GM19467 (cell line): ENCODE data around the gene RBM39.
"Not testable (repeated sequence)": the region's sequence is repeated elsewhere in the genome, so short reads cannot be mapped to it uniquely, and the experiment has no call there.

Experiments used
- ATAC-seq: cut with Tn5 transposase; IDR thresholded peaks from one replicate; pipeline ENCODE4 v1.9.1; 2021; ENCODE audit warnings: mild to moderate bottlenecking, moderate library complexity; ENCODE audit not compliant: unreplicated experiment

RBM39 gene

GRCh38 chr20:35741892-35742740, at the start of gene RBM39:
Gene RBM39, minus strand, starts transcription at chr20:35742260. Its CDS starts 1,386 bp downstream, at chr20:35740874.
- ATAC-seq, result peak; percentile 84

- ATAC-seq, result no peak
Measured at GRCh38 chr20:35791821-35792220, 49.8 kb upstream of the RBM39 start.

- no peak for ATAC-seq
Measured at GRCh38 chr20:35791097-35791496, 49.0 kb upstream of the RBM39 start.

DNA sequence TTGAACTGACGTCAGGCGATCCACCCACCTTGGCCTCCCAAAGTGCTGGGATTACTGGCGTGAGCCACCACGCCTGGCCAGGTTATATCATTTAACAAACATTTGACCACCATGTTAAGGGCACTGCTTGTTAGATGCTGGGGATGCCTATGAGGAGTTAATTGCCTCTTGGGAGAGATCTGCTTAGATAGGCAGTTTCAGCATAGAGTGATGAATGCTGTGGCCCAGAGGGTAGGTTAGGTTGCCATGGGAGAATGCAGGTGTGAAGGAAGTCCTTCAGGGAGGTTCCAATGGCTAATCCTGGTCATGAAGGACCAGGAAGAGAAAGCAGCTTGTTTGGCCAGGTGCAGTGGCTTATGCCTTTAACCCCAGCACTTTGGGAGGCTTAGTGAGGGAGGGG, 46.7 kb upstream of the RBM39 start:
- no peak for ATAC-seq

- ATAC-seq, result not testable (repeated sequence)
Measured at GRCh38 chr20:35785541-35785940, 43.5 kb upstream of the RBM39 start.

- not testable (repeated sequence) for ATAC-seq
Measured at GRCh38 chr20:35783811-35784210, 41.8 kb upstream of the RBM39 start.

DNA sequence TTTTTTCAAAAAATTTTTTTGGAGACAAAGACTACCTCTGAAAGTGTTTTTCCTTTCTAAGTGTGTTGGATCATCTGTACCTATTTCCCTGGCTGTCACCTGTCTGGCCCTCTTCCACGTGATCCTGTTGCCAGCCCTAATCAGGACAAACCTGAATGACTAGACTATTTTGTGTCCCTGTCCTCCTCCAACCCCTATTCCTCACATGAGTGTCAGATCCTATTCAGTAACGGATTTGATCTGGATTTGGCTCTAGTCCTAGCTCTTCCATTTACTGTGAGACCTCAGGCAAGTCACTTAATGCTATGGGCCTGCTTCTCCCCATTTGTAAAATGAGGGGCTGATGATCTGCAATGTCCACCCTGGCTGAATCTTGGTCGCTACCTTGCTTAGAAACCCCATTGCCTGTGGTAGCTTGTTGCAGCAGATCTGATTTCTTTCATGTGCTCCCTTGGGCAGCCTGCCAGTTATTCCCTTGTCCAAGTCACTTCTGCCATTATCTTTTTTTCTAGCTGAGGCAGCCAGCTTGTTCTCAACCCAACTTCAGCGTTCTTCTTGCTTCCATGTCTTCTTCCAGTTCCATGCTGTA, 34.5 kb upstream of the RBM39 start:
- no peak for ATAC-seq

DNA sequence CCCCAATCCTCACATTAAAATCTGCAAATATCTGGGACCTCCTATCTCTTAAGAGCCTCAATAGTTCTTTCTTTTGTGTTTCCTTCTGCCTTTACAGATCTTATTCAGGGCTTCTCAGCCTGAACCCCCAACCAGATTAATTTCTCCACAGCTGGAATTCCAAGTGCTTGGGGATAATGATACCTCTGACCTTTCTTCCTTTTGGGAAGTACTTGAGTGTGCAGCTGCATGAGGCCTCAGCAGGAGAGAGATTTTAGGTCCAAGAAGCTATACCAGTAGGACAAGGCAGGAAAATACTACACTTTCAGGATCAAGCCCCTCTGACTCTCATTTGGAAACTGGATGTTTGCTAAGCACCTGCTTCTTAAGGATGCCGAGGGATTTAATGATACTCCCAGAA, 32.3 kb upstream of the RBM39 start:
- no peak for ATAC-seq

DNA sequence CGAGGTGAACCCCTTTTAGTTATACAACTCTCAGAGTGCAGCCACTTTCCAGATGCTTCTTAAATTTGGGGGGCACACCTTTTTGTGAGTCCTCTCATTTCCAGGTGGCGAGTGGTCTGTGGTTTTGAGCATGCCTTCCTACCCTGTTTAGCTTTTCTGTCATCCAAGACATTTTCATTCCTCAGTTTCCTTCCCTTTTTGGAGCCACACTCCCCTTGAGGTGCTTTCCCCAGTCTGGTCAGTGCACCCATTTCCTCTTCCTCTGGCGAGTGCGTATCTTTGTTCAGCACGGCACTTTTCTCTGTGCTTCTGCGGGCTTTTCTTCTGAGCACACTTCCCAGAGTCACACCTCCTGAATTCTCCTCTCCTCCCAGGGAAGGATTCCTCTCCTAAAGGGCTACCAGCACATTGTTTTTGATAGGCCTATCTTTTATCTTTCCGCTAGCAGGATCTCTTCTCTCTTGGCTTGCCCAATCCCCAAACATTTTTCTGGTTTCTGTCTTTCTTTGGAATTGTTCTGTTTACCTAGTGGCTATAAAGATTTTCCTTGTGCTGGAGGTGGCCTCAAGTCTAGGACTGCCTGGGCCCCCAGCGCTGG, 31.2 kb upstream of the RBM39 start:
- ATAC-seq, result no peak

GRCh38 chr20:35772563-35773058, 30.6 kb upstream of the RBM39 start:
- no peak for ATAC-seq

DNA sequence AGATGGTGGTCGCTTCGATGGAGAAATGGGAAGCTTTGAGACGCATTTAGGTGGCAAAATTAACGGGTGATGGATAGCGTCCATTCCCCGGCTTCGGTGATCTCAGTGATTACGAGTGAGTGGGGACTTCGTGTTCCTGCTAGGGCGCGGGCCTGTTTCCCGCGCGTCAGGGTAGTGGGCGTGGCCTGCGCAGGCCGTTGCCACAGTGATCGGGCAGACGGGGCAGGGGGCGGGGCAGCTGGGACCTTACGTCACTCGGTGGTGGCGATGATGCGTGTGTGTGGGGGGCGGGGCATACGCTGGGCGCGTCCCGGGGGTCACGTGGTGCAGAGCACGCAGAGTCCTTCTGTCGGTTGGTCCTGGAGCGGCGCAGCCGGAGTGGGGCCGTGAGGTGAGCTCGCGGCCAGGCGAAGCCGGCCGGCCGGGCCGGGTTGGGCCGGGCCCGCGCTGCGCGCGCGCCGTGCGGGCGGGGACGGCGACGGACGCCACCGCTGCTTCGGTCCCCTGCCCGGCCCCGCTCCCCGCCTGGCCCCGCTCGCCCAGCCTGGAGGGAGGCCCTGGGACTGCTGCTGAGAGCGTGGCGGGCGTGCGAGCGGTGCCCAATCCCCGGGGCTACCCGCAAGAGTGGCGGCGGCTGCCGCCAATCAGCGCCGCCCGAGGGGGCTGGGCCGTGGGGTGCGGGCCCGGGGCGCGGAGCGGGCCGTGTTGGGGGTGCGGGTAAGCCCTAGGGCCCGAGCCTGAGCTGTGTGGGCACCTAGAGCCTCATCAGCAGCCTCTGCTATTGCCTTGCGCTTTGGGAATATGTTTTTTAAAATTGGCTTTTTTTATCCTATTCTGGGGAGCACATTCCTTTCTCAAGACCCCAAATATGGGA, 29.9 kb upstream of the RBM39 start, which contains the start of gene PHF20:
Gene PHF20, plus strand, starts transcription at position 327 of the 874 bp plus-strand sequence. CDS start 29,508 bp downstream, outside the sequence.
- ATAC-seq, result peak; percentile 80

DNA sequence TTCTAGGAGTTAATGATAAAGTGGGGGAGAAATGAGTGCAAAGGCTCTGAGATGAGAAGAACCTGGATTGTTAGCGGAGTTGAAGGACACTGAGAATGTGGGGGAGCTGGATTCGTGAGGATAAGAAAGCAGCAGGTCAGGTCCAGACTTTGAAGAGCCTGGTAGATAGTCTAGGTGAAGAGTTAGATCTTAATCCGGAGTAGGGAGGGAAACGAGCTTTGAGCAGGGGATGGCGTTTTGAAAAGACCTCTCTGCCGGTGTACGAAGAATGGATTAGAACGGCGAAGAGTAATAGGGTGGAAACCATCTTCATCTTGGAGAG, 29.3 kb upstream of the RBM39 start:
- ATAC-seq, result no peak

DNA sequence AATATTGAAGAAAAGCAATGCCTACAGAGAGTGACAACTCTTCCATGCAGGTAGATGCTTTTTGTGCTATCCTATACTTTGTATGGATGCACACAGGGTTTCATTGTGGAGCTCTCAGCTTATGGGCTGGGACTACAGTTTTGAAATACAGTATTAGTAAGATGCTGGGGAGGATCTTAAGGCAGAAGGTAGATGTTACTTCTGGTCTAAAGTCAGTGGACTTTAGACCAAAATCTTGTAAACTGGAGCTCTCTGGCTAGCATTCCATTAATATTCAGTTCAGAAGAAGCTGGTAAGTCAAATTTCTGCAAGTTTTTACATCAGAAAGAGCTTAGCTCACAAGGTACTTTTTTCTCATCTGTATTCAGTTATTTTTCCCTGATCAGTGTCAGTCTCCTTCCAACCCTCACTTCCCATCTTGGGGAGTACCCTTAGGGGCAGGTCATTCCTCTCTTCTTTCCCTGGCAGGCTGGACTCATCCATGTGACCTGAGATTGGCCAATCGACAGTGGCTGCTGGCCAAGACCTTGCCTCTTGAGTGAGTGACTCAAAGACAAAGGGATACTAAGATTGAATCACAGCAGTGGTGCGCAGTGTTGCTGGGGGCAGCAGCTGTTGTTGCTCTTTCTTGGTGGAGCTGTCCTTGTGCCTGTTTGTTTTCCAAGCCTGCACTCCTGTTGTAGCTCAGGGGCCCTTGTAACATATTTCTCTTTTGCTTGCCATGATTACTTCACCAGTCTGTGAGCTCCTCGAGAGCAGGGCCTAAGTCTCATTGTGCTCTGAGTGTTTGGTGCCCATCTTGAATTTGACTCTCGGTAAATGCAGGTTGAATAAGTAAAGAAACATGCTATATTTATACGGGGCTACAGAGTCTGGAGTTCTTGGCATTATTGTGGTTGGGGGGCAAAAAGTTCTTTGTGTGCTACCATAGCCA, 26.9 kb upstream of the RBM39 start:
- ATAC-seq, result no peak

GRCh38 chr20:35767683-35768481, 25.8 kb upstream of the RBM39 start:
- ATAC-seq, result peak; percentile 50

GRCh38 chr20:35766843-35767242, 24.8 kb upstream of the RBM39 start:
- no peak for ATAC-seq

DNA sequence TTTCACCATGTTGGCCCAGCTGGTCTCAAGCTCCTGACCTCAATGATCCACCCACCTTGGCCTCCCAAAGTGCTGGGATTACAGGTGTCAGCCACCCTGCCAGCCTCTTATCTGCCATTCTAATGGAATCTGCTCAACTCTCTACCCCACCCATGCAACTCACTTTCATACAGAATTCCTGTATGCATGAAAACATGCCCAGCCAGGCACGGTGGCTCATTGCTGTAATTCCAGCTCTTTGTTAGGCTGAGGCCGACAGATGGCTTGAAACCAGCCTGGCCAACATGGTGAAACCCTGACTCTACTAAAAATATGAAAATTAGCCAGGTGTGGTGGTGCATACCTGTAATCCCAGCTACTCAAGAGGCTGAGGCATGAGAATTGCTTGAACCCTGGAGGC, 22.9 kb upstream of the RBM39 start:
- not testable (repeated sequence) for ATAC-seq

DNA sequence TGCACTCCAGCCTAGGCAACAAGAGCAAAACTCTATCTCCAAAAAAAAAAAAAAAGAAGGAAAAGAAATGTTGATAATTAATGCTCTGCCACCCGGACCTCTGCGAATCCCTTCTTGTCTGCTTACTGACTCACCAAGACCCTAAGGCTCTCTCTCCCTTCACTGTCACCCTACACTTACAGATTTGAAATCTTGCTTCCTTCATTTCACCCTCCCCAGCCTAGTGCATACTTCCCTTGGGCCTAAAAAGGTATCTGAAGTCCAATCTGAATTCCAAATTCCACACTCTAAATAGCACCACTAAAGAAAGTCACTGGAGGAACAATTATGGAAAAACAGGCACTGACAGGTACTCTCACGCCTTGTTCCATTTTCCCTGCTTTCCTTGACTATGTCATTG, 20.4 kb upstream of the RBM39 start:
- no peak for ATAC-seq

GRCh38 chr20:35761548-35761947, 19.5 kb upstream of the RBM39 start:
- ATAC-seq, result not testable (repeated sequence)
